22Rv1 (cell line): ENCODE results near the gene TWIST2.

Source experiments
- H3K27ac ChIP-seq: fragments of 450-650 bp; 2 replicates; pipeline ENCODE4 v1.5.1; 2017
- CTCF ChIP-seq: fragments of 450-650 bp; IDR thresholded peaks from 2 replicates; pipeline ENCODE4 v1.5.1; 2017; ENCODE audit warnings: mild to moderate bottlenecking
- ZFX ChIP-seq: fragments of 450-650 bp; IDR thresholded peaks from 2 replicates; pipeline ENCODE4 v1.6.1; 2017; ENCODE audit warnings: antibody characterized with exemption, borderline replicate concordance

Gene TWIST2

GRCh38 chr2:238952261-238952919 is 104.5 kb downstream of the TWIST2 start:
- H3K27ac ChIP-seq = no peak overlapping the region
- TF ChIP-seq ZFX (no peak), CTCF (no peak)

- TF ChIP-seq CTCF (no peak), ZFX (no peak)
- no peak overlapping the region for H3K27ac ChIP-seq
Observed at GRCh38 chr2:238954841-238955591, 107.1 kb downstream of the TWIST2 start.

GRCh38 chr2:238955648-238956531 is 108.0 kb downstream of the TWIST2 start:
- no peak overlapping the region for H3K27ac ChIP-seq
- TF ChIP-seq ZFX = no peak
- TF ChIP-seq CTCF = no peak

- TF ChIP-seq CTCF (no peak), ZFX (no peak)
- no peak overlapping the region for H3K27ac ChIP-seq
Observed at GRCh38 chr2:238956676-238957075, 108.8 kb downstream of the TWIST2 start.
